Left forelimb (tissue), 1 donor: ENCODE data around the gene SYNC.
A peak's percentile ranks its signal among the peaks of the same experiment; 100 is the strongest.

Experiments
- DNase-seq: peaks from one replicate; pipeline ENCODE4 v3.0.0-alpha.2; 2018; ENCODE audit warnings: low spot score

The SYNC gene

DNA sequence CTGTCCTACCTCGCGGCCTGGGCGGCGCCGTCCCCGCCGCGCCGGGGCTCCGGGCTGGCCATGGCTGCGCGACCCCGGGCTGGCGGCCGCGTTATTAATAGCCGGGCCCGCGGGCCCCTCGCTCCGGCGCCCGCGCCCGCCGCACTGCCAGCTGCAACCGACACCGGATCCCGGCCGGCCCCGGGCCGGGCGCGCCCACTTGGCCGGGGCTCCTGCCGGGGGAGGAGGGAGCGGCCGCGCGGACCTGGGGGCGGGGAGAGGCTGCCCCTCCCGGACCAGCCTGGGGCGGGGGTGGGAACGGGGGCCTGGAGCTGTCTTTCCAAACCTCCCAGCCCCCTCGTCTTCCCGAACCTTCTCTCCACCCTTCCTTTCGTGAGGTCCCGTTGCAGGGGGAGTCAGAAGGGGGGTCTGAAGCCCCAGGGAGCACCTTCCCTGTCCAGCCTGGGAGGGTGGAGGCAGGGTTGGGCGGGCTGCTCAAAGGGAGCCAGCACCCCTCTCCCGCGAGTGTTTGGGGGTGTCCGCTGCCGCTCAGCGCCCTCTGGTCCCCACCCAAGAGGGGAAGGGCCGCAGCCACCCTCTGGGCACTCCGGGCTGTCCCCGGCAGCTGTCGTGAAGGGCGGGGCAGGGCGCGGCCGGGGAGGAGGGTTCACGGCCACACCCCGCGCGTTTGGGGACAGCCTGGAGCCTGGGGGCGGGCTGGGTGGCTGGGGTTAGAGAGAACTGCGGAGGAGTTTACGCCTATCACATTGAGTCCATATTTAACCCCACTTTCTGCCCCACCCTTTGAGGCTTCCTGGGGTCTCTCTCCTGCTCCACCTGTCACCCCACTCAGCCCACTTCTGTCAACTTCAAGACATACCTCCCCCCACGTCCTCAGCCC lies at the start of gene SYNC:
SYNC (minus strand) TSS at position 172 of the 880 bp plus-strand sequence; CDS start at position 62, 110 bp downstream.
- peak; percentile 79 for DNase-seq

DNA sequence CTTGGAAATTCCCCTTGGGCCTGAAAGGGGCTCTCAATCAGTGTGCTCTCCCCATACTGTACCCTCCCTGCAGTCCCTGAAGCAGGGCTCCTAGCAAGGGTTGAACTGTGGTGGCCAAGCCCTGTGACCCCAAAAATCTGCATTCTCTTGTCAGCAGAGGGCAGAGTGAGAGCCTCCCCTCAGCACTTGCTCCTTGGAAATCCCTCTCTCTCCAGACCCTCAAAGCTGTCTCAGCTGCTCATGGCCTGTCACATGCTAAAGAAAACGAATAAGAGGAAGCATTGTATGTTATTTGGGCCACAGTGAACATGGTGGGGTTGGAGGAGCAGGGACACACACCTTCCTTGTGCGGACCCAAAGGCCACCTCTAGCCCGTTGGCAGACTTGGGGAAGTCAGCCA lies 47.2 kb upstream of the SYNC start:
- DNase-seq: no peak

GRCh38 chr1:32749332-32749731 lies 46.8 kb upstream of the SYNC start:
- DNase-seq: no peak

DNA sequence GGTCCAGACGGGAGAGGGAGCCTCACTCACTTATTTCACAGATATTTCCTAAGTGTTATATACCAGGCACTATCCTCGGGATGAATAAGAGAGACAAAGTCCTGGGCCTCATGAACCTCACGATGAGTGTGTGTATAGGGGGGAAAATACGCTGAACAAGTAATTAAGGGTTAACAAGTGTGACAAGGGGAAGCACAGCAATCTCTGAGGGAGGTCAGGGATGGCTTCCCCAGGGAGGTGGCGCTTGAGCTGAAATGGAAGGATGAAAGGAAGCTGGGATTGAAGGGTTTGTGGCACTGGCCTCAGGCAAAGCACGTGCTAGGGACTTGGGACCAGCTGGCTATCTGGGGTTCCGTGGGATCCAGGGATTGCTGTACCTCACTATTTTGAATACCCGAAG lies 46.4 kb upstream of the SYNC start:
- DNase-seq: no peak

DNA sequence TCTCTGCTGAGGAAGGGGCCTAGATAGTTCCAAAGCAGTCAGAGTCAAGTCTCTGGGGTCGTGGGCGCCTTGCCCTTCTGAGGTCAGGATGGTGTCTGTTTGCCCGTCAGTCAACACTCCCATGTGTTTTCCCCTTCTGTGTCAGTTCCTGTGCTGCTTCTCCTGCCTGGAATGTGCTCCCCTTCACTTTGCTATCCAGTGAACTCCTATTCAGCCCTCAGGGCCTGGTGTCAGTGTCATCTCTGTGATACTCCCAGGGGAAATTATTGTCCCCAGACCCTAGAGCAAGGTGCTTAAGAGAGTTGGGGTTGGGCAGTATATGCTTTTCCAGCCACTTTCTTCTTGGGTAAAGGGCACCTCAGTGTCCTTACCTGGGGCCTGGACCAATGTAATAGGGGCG lies 45.8 kb upstream of the SYNC start:
- DNase-seq: no peak

DNA sequence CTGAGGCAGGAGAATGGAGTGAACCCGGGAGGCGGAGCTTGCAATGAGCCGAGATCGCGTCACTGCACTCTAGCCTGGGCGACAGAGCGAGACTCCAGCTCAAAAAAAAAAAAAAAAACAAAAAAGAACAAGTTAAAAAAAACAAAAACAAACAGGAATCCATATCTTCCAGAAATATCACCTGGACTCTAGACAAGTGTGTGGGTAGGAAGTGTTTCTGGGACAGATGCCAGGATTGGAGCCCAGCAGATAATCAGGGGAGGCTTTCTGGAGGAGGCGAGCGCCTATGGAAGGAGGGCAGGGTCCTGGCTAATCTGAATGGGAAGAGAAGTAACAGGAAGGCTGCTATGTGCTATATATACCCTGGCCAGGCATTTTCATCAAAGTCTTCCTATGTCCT lies 43.6 kb upstream of the SYNC start:
- no peak for DNase-seq

DNA sequence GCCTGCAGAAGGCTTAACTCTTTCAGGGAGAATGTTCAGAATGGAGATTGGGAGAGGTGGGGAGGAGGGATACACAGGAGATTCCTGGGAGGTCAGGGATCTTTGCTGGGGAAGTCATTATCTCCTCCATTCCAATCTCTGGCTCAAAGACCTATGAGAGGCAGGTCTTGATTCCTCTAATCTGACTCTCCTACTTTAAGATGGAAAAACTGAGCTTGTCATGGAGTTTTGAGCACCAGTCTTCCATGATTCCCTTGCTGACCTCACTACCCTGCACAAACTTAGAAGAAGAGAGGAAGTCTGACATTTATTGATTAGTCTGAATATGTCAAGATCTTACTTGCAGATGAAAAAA lies 41.5 kb upstream of the SYNC start:
- DNase-seq: no peak

DNA sequence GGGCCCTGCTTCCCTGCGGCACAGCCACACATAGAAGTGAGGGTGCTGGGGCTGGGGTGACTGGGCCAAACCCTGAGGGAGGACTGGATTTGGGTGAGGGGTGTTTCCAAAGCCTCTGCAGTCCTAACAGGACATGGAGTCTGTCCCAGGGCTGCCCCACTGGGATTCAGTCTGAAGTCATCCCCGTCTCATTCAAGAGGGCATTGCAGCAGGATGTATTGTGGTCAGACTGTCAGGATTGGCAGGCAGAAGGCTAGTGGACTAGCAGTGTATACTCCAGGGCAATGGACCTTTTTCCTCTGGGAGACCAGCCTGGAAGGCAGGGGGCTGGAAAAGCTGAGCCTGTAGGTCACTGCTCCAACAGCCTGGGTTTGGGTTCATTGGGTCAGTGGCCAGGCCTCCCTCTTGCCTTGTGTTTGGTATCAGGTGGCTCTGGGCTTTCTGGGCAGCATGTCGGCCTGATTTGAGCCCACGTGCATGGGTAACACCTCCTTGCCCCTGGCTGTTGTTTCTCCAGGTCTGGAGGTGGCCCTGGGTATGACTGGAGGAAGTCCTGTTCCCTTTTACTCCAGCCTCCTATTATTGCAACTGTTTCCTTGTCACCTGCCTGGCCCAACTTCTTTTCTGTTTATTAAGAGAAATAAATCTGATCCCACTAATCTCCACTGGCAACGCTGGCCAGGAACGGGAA lies 41.0 kb upstream of the SYNC start:
- DNase-seq: no peak

DNA sequence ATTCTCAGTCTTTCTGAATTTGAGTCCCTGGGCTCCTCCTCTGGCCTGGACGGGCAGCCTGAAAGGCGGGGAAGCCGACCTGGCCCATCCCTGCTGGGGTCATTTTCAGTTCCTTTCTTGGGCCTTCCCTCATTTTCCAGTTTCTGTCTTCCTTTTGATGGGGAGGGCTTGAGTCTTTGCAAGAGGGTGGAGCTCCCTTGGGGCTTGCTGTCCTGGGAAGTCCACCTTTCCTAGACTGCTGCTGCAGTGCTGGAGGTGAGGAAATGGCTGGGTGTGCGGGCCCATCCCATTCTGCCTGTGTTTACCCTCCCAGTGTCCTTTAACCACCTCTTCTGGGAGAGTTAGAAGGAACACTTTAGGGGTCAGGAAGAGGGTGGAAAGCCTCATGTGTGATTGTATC lies 40.4 kb upstream of the SYNC start:
- no peak for DNase-seq

- DNase-seq: no peak
Measured at GRCh38 chr1:32742199-32742947, 39.8 kb upstream of the SYNC start.

DNA sequence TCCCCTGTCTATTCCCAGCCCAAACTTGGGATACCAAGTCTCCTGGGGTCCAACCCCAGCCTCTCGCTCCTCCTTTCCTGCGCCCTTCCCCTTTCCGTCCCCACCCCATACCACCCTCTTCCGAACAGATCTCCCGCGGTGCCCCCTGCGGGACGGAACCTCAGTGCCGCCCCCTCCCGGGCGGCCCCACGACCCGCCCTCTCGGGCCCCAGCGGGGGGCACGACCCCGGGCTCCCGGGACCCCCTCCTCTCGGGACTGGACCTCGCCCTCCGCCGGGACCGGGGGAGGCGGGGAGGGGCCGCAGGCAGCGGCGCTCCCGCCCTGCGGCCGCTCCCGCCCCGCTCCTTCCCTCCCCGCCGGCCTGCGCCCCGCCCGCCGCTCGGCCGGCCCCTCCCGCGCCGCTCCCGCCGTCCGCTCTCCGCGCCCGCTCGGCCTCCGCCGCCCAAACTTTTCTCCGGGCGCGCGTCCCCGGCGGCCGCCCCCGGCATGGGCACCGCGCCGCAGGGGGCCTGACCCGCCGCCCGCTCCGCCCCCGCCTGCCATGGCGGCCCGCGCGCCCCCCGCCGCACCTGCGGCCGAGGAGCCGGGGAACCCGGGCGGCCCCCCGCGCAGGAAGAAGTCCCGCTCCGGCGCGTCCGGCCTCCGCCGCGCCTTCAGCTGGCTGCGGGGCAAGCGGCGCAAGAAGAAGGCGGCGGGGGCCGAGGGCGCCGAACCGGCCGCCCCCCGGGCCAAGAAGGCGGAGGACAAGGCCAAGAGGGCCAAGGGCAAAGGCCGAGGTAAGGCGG lies 39.0 kb upstream of the SYNC start:
- DNase-seq: no peak

GRCh38 chr1:32741059-32741412 lies 38.5 kb upstream of the SYNC start:
- no peak for DNase-seq

- DNase-seq: no peak
Measured at GRCh38 chr1:32736812-32737791, 34.5 kb upstream of the SYNC start.

GRCh38 chr1:32733582-32734321 lies 31.2 kb upstream of the SYNC start:
- DNase-seq: no peak

GRCh38 chr1:32729254-32730046 lies 26.9 kb upstream of the SYNC start:
- no peak for DNase-seq

DNA sequence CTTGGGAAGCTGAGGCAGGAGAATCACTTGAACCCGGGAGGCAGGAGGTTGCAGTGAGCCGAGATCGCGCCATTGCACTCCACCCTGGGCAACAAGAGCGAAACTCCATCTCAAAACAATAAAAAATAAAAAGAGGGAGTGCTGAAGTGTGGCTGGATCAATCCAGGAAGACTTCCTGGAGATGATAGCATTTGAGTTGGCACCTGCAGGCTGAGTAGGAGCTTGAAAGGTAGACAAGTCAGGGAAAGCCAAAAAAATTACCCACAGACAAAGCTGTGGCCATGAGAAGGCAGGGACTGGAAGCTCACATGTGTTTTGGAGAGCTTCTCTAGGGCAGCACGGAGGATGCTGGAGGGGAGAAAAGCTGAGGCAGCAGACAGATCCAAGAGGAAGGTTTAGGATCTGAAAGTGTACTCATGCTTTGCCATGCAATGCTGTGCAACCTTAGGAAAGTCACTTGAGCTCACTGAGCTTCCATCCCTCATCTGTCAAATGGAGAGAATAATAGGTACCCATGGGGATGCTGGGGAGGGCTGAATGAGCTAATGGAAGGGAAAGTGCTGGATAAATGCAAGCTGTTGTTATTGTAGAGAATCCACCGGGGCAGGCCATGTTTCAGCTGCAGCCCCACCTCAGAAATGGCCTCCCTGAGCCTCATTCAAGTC lies 26.0 kb upstream of the SYNC start:
- no peak for DNase-seq

DNA sequence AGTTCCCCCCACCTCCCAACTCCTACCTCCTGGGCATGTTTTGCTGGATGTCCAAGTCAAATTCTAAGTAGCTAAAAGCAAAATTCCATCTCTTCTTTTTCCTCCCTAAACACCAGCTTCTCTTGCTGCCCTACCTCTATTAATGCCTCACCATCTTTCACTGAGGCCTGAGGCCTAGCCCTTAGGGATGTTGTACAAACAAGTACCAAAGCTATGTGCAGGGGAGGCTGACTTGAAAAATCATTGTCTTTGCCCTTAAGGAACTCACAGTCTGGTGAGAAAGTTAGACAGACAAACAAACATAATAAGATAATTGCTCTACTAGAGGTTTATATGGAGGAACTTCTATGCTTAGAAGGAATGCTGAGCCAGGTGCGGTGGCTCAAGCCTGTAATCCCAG lies 25.3 kb upstream of the SYNC start:
- no peak for DNase-seq

DNA sequence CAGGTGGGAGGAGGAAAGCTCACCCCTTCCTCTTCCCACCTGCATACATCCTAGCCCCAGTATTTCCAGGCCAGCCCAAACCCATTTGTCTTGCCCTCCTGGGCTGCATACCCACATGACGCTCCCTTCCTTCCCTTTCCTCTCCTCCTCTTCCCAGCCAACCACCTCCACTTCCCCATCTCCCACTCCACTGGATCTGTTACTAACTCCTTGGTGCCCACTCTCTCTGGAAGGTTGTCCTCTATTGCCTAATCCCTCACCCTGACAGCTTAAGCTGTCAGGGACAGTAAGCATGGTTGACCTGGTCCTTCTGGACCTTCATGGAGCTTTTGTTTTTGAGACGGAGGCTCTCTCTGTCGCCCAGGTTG lies 23.0 kb upstream of the SYNC start:
- no peak for DNase-seq
